ENCODE measurements around the gene MAPK9.

- no peak for TF ChIP-seq POLR2AphosphoS5 (IDR thresholded peaks at IDR 0.05; ENCODE audit: low read depth, low read length)
- no peak for TF ChIP-seq REST (IDR thresholded peaks at IDR 0.05; ENCODE audit: insufficient read depth in 1 of 2, low read depth in 2 of 2, low read length in 2 of 2)
- no peak for TF ChIP-seq SIN3A (IDR thresholded peaks at IDR 0.05; ENCODE audit: borderline replicate concordance, insufficient read depth, low read length)
- no peak for TF ChIP-seq TAF1 (IDR thresholded peaks at IDR 0.05; ENCODE audit: borderline replicate concordance, insufficient read depth, low read length)
- no peak for TF ChIP-seq FOXP2 (optimal IDR thresholded peaks at IDR 0.05; ENCODE audit: borderline replicate concordance, extremely low read depth, extremely low read length, insufficient read depth)
Measured at GRCh38 chr5:180294913-180295555, 3.2 kb upstream of the MAPK9 start.

Data from PFSK-1 (cell line).